EL (cell line): ENCODE results near the gene LOXL4.

Experiments
- DNase-seq: peaks from one replicate; pipeline ENCODE4 v3.0.0-alpha.2; 2016

The LOXL4 gene

DNA sequence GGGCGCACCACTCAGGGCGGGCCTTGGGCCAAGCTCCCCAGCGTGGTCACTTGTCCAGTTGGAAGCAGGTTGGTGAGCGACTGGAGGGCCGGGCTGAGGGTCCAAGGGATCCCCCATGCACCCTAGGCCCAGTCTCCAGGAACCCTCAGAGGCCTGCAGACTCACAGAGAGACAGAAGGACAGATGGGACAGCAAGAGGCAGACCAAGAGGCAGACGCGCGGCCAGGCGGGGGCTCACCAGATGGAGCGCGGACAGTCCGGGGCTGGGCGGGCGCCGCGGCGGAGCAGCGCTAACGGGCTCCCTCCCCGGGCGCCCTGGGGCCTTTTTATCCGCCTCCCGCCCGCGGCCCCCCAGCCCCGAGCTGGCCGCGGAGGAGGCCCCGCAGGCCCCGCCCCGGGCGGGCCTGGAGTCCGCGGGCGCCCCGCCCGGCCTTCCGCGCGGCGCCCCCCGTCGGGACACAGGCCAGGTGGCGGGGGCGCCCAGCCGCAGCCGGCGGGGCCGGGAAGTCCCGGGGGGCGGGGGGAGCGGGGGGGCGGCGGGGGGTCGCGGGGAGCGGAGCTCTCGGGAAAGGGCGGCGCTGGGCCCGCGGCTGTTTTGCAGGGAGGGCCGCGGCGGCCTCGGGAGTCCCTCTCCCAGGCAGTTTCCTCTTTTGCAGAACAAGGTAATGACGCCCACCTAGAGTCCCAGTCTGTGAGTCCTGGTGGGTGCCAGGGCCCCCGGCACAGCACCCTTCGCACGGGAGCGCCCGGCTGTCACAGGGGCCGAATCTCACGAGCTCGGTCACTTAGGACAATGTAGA, at the start of gene LOXL4:
Gene LOXL4, minus strand, starts transcription at position 301 of the 800 bp plus-strand sequence. CDS start 5,175 bp downstream, outside the sequence.
- DNase-seq: peak; percentile 48

DNA sequence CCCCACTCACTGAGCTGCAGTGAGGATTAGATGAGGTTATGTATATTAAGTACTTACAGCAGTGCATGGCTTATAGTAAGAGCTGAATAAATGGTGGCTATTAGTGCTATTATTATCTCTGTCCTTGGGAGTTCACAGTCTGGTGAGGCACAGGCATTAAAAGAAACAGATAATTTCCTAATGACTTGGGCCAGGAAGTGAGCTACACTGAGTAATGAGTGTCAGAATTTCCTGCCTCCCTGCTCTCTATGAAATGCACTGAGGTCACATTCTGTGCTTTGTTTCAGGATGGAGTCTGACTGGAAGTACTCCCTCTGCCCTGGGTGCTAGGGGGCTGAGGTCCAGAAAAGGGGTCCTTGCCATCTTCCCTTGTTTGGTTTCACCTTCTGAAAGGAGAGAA, 48.7 kb upstream of the LOXL4 start:
- DNase-seq: peak; percentile 71

DNA sequence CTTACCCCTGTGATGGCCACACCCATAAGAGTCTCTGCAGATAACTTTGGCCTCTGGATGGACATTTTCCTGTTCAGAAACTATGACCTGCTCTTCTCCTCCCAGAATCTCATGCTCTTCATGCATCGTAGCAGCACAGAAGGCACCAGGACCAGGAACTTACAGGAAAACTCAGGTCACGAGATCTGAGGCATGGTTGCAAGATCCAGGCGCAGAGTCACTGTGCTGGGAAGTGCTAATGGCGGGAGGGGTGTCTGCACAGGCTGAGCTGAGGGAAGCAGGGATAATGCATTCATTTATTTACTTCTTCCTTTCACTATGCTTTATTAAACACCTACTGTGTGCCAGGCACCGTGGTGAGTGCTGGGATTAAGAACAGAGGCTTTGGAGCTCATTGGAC, 48.2 kb upstream of the LOXL4 start:
- DNase-seq: no peak

DNA sequence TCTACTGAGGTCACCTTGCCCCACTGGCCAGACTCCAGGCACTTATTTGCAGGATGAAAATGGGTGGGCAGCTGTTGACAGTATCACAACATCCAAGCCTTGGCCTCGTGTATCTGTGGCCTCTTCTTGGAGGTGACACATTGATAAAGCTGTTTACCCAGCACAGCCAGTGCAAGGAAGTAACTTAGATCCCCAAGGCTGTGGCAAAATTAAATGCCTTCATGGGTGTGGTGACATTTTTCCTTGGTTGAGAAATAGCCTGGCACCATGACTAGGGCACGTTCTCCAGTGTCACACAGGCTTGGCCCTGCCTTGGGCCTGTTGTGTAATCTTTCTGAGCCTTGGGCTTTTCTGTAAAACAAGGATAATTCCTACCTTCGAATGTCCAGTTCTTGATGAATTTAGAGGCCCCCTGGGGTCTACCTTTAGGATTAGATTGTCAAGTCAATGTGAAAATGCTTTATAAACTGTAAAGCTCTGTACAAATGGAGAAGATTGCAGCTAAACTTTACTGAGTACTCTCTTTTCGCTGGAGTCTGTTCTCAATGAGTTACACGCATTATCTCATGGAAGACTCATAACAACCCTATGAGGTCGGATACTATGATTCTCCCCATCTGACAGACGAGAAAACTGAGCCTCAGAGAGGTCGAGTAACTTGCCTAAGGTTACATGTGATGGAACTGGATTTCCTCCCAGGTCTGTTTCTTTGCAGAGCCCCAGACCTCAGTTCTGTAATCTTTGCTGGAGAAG, 46.7 kb upstream of the LOXL4 start:
- peak; percentile 36 for DNase-seq

DNA sequence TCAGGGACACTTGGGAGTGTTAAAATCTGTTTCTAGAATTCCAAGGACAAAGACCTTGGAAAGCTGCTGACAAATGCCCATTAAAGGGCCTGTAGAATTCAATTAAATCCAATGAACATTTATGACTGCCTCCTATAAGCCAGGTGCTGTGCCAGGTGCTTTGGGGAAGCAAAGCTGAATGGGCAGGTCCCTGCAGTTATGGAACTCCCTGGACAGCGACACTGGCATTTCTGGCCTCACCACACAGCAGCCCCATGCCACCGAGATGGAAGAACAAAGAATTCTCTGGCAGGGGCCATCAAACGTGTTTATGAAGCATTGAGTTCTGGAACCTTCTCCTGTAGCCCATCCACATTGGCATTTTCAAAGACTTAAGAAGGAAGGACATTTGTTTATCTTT, 45.6 kb upstream of the LOXL4 start:
- DNase-seq: no peak

DNA sequence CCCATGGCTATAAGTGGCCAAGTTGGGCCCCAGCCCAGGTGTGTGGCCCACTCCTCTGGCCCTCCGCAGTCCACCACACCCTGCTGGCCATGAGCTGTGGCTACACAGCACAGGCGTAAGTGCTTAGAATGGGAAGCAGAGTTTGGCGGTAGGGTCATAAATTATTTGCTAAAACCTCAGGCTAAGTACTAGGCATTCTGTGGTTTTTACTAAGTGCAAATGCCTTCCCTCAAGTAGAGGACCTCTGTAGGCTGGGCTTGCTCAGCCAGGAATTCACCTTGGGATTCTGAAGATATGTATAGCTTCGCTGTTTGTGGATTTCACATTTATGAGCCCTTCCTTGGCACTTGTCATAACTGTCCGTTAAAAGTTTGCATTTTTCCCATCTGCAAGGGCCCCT, 44.8 kb upstream of the LOXL4 start:
- no peak for DNase-seq

DNA sequence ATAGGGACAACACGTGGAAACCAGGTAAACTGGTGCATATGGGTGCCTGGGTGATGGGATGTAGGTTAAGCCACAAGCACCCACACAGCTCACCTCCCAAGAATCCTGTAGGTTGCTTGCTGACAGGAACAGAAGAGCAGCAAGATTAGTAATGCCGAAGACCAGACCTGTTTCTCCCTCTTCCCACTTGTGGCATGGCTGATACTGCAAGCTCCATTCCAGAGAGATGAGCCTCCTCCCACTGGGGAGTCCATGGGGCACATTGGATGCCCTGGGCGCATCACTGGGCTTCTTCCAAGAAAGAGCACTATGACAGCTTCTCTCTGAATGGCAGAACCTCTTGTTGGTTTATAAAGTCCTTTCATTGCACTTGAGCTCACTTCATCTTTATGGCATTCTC, 44.4 kb upstream of the LOXL4 start:
- DNase-seq: peak; percentile 61

DNA sequence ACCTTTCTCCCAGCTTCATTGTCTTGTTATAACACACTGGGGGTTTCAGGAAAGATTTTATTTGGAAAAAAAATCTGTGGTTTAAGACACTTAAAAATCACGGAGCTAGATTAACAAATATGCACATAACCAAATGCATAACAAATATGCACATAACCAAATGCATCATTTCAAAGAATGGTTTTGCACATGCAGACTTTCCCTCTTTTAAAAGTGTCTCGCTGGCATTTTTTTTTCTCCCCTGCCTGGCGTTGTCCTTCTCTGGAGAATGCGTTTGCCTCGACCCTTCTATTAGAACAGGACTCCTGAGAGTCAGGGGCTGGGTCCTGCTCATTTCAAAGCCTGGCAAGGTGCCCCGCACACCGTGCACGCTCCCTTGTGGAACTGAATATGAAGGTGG, 42.7 kb upstream of the LOXL4 start:
- DNase-seq: no peak

DNA sequence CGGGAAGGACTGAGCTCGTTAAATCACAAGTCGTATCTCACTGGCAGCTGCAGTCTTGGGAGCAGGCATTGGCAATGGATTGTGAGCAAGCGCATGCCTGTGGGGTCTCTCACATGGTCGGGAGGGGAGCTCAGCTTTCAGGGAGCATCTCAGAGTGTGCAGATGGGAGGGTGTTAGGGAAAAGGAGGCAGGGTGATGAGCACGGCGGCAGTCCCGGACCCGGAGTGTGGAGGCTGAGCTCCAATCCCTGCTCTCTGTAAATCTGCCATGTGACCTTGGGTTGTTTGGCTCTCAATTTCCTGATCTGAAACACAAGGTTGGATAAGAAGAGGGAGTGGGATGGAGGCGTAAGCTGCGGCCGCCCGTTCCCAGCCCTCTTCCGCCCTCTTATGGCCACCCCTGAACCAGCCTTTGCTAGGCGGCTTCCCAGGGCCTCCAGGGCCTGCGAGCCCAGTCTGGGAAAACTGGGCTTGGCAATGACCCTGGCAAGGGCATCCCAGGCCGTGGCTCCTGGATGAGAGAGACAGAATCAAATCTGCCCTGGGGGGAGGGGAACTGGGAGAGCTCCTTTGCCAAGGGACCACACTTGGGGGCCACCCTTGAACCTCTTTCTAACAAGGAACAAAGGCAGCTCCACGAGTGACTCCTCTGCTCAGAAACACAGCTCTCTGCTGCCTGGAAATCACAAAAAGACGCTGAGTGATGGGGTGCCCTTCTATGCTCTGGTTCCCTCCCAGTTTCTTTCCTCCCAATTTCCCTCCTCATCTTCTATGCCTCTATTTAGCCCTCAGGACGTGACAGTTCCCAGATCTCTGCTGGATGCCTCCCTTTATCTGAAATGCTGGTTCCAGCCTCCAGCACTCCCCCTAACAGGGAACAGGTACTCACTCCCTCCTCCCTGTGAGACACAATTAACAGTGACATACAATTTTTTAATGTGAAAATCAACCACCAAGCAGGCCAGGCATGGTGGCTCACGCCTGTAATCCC, 41.7 kb upstream of the LOXL4 start:
- peak; percentile 85 for DNase-seq

DNA sequence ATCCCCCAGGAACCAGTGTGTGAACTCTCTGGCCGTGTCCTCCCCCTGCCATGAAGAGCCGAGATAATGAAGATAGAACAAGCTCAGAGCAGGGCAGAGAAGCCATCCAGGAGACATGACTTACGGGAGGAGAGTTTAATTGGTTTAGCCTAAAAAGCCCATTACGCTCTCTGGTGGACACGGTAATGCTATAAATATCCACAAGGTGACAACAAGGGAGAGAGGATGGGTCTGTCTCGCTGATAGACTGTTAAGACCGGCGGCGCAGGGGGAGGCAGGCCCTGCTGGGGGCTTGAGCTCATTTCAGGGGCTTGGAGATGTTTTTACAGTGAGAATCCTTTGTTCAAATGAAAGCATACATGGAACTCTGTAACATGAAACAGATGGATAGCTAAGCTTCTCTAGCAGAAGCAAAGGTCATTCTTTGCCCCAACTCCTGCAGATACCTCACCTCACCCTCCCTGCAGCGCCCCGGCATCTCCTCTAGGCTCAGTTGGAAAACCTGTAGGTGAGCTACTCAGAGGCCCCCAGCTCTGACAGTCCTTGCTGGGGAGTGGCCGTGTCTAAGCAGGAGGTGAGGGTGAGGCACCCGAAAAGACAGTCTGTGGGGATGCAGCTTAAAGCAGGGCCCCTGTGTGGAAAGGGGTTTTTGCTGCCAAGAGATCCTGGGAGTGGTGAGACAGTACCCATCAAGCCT, 40.8 kb upstream of the LOXL4 start:
- DNase-seq: no peak

DNA sequence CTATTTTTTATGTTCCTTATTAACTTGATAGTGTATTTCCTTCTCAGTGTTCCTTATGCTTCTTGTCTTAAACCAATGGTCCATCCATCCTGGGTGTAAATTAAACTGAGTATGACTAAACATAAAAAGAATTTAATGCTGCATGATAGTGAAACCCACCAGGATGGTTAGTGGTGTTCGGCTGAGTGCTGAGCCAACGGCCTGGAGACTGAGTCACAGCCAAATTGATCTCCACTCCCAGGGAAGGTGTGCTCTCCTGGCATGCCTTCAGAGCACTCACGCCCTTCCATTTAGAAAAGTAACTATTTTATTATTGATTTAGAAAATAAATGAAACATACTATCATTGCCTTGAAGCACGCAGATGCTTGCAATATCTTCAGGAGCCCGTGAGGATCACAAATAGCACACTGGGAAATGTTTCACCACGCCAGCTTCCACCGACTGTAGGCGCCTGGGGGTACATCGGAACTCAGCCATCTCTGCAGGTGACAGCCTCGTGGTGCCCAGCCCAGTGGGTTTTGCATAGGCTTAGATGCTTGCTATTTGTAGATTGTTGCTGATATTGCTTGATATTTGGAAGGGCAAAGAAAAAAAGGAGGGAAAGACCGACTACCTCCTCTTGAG, 40.0 kb upstream of the LOXL4 start:
- peak; percentile 39 for DNase-seq

DNA sequence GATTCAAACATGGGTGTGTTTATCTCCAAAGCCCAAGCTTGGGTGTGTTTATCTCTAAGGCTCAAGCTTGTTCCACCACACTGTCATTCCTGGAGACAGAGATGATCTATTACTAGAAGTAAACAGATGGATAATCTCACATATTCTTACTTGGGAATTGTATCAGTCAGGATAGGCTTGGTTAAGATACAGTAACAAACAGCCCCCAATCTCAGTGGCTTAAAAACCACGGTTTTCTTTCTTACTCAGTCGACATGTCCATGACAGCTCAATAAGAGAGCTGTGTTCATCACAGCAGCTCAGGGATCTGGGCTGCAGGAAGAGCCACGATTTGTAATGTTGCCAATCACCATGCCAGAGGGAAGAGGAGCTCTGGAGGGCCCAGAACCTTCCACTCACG, 38.5 kb upstream of the LOXL4 start:
- DNase-seq: no peak

DNA sequence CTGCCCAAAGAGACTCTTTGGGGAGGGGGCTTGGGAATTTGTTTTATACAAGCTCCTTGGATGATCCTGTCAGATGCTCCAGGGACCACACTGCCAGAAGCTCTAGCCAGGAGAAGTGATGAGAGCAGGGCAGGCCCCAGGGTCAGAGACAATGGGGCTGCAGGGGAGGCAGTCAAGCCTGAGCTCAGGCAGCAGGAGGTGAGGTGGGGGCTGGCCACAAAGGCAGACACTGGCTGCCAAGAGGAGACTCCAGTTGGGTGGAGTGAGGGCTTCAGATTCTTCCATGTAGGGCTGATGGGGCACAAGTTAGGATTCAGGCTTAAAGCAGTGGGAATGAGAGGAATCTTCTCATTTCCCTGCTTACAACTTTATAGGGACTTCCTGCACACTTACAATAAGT, 35.6 kb upstream of the LOXL4 start:
- DNase-seq: no peak

DNA sequence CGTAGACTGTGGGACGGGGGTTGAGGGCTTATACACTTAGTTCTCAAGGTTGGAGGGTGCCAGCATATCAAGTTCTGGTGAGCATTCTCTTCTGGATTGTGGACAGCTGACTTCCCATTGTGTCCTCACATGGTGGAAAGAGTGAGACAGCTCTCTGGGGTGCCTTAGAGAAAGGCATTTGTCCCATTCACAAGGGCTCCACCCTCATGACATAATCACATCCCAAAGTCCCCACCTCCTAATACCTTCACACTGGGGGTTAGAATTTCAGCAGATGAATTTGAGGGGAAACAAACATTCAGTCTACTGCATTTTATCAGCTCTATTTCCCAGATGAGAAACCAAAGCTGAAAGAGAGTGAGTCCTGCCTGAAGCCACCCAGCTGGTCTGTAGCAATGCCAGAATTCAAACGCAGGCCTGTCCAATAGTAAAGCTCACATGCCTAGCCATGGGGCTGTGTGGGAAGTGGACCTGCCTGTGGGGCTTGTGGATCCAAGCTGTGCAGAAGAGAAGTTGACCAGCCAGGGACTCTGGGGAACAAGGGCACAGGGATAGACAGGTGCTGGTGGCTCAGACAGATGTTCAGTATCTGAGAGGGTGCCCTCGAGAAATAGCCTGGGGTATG, 34.9 kb upstream of the LOXL4 start:
- no peak for DNase-seq

DNA sequence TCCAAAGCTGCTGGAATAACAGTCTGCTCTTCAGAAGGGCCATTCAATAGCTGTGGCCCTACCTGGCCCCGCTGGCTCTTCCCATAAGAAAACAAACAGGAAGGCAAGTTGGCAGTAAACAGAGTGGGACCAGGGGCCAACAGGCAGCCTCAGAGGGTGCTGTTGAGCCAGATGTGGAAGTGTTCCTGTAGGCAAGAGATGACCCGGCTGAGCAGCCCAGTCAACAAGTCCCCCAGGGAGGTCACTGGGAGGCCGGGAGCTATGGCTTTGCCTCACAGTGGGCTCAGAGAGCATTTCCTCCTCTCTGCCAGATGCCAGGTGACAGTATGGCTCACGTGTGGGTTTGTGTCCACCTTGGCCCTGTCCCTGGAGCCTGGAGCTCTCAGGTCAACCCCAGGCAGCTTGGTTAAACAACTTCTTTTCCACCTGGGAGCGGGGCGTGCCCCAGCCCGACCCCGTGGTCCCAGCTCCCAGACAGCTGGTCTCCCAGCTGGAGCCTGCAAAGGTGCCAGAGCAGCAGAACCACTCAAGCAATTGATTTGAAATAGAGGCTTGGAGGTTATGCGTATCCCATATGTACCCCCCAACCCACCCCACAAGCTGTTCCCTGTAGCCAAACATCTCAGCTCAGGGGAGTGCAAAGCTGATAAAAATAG, 33.8 kb upstream of the LOXL4 start:
- no peak for DNase-seq

DNA sequence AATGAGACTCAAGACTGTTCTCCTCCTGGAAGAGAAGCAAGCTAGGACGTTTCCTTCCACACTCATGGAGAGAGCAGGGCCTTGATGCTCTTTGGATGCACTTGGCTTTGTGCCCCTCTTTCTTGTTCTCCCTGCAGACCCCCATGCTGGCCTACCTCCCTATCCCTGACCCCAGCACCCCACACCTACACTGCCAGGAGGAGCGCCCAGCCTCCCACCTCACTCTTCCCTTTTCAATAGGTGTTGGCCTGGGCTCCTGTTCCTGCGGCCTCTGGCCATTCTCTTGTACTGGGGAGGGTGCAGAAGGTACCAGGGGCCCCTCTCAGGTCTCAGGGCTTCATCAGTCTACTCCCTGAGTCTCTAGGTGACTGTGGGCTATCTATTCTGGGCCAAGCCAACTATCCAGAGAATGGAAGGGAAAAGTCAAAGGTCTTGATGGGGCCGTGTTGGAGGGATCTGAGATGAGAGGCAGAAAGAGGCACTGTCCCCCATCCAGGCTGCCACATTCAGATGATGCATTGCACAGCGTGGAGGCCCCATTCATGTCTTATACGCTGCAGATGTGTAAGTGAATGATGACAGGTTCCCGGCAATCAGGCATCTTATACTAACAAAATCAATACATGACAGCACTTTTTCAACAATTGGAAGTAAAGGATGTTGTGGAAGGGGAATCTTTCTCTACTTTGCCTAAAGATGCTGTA, 32.7 kb upstream of the LOXL4 start:
- DNase-seq: no peak

DNA sequence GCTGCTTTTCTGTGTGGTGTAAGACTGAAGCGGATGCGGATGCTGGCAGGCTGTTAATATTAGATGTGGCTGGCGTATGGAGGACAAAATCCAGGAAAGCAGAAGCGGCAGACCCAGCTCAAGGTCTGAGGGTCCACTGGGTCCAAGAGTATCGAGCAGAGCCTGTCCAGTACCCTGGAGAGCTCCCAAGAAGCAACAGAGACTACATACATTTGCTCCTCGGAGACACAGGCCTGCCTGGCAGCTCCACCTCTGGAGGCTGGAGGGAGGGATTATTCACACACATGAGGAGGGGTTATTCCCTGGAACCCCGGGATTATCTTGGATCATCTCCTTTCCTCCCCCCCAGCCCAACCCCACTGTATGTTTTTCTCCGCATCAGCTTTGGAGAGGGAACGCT, 31.3 kb upstream of the LOXL4 start:
- no peak for DNase-seq

DNA sequence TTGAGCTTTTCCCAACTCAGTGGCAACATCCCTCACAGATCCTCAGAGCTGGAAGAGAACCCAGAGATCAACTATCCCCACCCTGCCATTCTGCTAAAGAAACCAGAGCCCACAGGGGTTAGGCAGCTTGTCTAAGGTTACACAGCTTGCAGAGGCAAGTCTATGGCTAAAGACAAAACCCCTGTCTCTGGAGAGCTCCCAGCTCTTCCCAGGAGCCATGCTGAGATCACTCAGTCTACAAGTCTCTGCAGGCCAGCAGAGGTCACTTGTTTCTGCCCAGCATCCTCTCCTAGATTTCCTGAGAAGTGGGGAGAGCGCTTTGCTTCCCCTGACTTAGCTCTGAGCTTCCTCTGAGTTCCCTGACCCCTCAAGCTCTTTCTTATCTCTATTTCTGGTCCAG, 28.5 kb upstream of the LOXL4 start:
- DNase-seq: peak; percentile 23

DNA sequence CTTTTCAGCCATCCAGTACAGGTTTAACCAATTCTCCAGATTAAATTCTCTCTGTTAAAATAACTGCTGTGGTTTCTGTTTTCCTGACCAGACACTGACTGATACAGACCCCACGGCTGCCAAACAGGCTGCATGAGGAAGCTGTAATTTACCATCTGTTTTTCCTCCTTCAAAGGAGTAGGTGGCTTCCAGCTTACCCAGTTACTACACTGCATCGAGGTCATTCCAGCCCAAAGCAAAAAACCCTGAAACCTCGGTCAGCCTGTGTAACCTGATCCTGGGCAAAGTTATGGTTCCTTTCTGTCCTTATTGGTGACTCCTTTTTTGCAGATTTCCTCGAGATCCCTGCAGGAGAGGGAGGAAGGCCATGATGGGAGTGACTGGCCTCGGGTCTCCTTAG, 27.9 kb upstream of the LOXL4 start:
- peak; percentile 32 for DNase-seq

DNA sequence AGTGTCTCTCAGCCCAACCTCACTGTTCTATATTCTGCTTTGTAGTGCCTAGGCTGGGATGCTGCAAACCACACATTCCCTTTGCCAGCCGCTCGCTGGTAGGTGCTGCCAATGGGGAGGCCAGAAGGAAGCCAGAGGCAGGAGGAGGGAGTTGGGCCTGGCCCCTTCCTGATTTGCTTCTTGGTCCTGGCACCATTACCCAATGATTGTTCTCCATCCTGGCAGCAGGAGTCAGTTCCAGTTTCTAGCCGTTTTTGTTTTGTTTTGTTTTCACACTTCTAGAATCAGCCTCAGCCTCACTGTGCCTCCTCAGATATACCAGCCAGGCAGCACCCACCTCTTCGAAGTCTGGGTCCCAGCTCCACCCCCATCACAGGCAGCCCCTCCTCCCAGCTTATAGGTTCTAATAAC, 27.4 kb upstream of the LOXL4 start:
- DNase-seq: no peak
